ENCODE measurements around the gene NLRP1. TPM values are rescaled to one million over a fixed set of nuclear protein-coding genes. Genes with fewer than 3 reads are reported as not detected.

The NLRP1 gene
- total RNA-seq, 1 donor from 2014 or later, result 7.8 TPM

DNA sequence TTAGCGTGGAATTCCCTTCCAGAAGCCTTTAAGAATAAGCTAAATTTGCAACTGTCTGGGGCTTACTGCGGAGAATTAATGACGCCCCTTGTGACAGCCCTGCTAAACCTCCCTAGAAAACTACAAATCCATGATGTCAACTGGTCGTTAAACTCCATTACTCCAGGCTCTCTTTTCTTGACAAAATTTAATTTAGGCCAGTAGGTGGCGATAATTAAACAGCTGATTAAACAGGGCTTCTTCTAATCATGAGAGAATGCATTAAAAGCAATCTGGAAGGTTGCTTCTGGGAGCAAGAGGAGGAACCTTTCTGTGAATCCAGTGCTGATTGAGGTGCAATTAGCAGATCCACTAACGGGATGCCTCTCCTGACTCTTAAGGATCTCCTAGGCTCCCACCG, 8.1 kb upstream of the NLRP1 start:
- TF ChIP-seq CTCF (IDR thresholded peaks at IDR 0.05; ENCODE audit: unreplicated experiment), result peak; percentile 77
- no peak overlapping the region for H3K4me3 Mint-ChIP-seq (ENCODE audit: unreplicated experiment)
- no peaks in the 10 kb centered on the region for H3K9me3 Mint-ChIP-seq (ENCODE audit: unreplicated experiment)
- no peaks in the 10 kb centered on the region for H3K4me1 Mint-ChIP-seq (ENCODE audit: unreplicated experiment)
- no peak for DNase-seq (ENCODE audit: low spot score)
- H3K27me3 Mint-ChIP-seq (ENCODE audit: unreplicated experiment), result peaks cover 6% of the 10 kb centered on the region
- H3K36me3 Mint-ChIP-seq (ENCODE audit: low read depth, unreplicated experiment), result no peaks in the 10 kb centered on the region
- no peak overlapping the region for H3K27ac Mint-ChIP-seq (ENCODE audit: unreplicated experiment)

DNA sequence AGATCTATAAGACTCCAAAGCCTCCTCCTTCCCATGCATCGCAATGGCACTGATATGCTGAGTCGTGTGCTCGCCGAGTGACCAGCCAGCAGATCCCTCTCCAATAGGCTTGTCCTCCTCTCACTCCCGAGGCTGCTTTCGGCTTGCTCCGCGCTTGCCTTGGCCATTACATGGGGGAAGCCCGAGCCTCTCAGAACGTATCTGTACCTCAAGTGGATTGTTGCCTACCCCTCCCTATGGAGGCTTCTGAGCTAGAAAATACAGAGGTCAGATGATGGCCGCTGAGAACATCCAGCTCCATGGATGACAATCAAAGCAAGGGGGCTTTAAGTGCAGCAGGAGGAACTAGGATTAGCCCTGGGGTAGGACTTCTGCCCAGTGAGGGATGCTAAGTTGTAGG, 7.7 kb upstream of the NLRP1 start:
- H3K27me3 Mint-ChIP-seq (ENCODE audit: unreplicated experiment), result peaks cover 6% of the 10 kb centered on the region
- DNase-seq (ENCODE audit: low spot score), result no peak
- no peak overlapping the region for H3K4me3 Mint-ChIP-seq (ENCODE audit: unreplicated experiment)
- no peaks in the 10 kb centered on the region for H3K4me1 Mint-ChIP-seq (ENCODE audit: unreplicated experiment)
- no peak for TF ChIP-seq CTCF (IDR thresholded peaks at IDR 0.05; ENCODE audit: unreplicated experiment)
- no peaks in the 10 kb centered on the region for H3K9me3 Mint-ChIP-seq (ENCODE audit: unreplicated experiment)
- no peak overlapping the region for H3K27ac Mint-ChIP-seq (ENCODE audit: unreplicated experiment)
- H3K36me3 Mint-ChIP-seq (ENCODE audit: low read depth, unreplicated experiment), result no peaks in the 10 kb centered on the region

- peaks cover 3% of the 10 kb centered on the region for H3K27me3 Mint-ChIP-seq (ENCODE audit: unreplicated experiment)
- no peak overlapping the region for H3K4me3 Mint-ChIP-seq (ENCODE audit: unreplicated experiment)
- H3K9me3 Mint-ChIP-seq (ENCODE audit: unreplicated experiment), result no peaks in the 10 kb centered on the region
- no peak for TF ChIP-seq CTCF (IDR thresholded peaks at IDR 0.05; ENCODE audit: unreplicated experiment)
- H3K36me3 Mint-ChIP-seq (ENCODE audit: low read depth, unreplicated experiment), result no peaks in the 10 kb centered on the region
- H3K4me1 Mint-ChIP-seq (ENCODE audit: unreplicated experiment), result peaks cover 5% of the 10 kb centered on the region
- no peak overlapping the region for H3K27ac Mint-ChIP-seq (ENCODE audit: unreplicated experiment)
- DNase-seq (ENCODE audit: low spot score), result no peak
Observed at GRCh38 chr17:5588584-5588983, 4.3 kb upstream of the NLRP1 start.

DNA sequence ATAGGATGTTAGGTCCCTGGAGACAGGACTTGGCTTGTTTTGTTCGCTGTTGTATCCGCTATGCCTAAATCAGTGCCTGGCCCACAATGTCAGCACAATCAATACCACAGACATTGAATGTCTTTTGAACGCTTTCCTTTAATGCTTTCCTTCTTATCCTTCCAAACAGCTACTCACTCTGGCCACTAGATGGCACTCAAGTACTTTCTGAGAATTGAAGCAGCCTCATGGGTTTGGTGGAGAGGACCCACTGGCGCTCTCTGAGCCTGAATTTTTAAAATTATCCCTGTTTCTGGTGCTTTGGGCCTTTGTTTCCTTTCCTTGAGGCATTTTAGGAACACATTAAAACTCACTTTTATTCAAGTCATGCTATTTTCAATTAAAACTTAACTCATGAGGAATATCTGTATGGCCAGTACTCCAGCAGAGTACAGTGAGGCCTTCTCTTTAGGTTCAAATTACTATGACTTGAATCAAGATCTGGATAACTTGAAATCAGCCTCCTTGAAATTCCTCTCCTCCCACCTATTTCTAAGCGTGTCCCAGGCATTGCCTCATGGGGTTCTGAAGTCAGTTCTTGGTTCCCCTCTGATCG, 3.2 kb upstream of the NLRP1 start:
- no peak overlapping the region for H3K27ac Mint-ChIP-seq (ENCODE audit: unreplicated experiment)
- peak; percentile 49 for DNase-seq (ENCODE audit: low spot score)
- no peaks in the 10 kb centered on the region for H3K36me3 Mint-ChIP-seq (ENCODE audit: low read depth, unreplicated experiment)
- no peak overlapping the region for H3K4me3 Mint-ChIP-seq (ENCODE audit: unreplicated experiment)
- peak; percentile 93 for TF ChIP-seq CTCF (IDR thresholded peaks at IDR 0.05; ENCODE audit: unreplicated experiment)
- peaks cover 5% of the 10 kb centered on the region for H3K4me1 Mint-ChIP-seq (ENCODE audit: unreplicated experiment)
- H3K27me3 Mint-ChIP-seq (ENCODE audit: unreplicated experiment), result peaks cover 3% of the 10 kb centered on the region
- H3K9me3 Mint-ChIP-seq (ENCODE audit: unreplicated experiment), result no peaks in the 10 kb centered on the region

- no peak for DNase-seq (ENCODE audit: low spot score)
- no peaks in the 10 kb centered on the region for H3K9me3 Mint-ChIP-seq (ENCODE audit: unreplicated experiment)
- no peaks in the 10 kb centered on the region for H3K36me3 Mint-ChIP-seq (ENCODE audit: low read depth, unreplicated experiment)
- TF ChIP-seq CTCF (IDR thresholded peaks at IDR 0.05; ENCODE audit: unreplicated experiment), result no peak
- peaks cover 3% of the 10 kb centered on the region for H3K27me3 Mint-ChIP-seq (ENCODE audit: unreplicated experiment)
- no peak overlapping the region for H3K27ac Mint-ChIP-seq (ENCODE audit: unreplicated experiment)
- H3K4me1 Mint-ChIP-seq (ENCODE audit: unreplicated experiment), result peaks cover 5% of the 10 kb centered on the region
- no peak overlapping the region for H3K4me3 Mint-ChIP-seq (ENCODE audit: unreplicated experiment)
Observed at GRCh38 chr17:5585836-5586521, 1.7 kb upstream of the NLRP1 start.

Data from endothelial cell (in vitro differentiated cells).